HG03457 (cell line): Measurements from ENCODE around the gene ITGA1.
A peak's percentile ranks its signal among the peaks of the same experiment; 100 is the strongest.
"Not testable (repeated sequence)": the region's sequence is repeated elsewhere in the genome, so short reads cannot be mapped to it uniquely, and the experiment has no call there.

Experiments
- ATAC-seq: cut with Tn5 transposase; IDR thresholded peaks from one replicate; pipeline ENCODE4 v1.9.1; 2021; ENCODE audit warnings: moderate number of reproducible peaks; ENCODE audit not compliant: unreplicated experiment

The ITGA1 gene

DNA sequence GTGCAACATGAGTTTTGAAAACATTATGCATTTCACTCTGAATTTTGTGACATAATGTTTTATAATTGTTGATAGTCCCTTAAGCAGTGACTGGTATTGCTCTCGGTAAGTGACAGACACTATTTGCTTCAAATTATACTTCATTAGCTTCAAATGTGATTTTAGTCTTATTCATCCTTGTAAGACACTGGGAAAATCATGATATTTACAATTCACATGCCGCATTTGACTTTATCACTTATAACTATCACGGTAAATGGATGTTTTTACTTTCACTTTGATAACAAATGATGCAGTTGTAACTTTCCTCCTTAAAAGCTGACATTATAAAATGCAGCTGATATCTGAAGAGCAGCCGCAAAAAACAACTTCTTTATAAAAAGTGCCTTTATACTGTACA lies 157.3 kb downstream of the ITGA1 start:
- ATAC-seq = no peak

DNA sequence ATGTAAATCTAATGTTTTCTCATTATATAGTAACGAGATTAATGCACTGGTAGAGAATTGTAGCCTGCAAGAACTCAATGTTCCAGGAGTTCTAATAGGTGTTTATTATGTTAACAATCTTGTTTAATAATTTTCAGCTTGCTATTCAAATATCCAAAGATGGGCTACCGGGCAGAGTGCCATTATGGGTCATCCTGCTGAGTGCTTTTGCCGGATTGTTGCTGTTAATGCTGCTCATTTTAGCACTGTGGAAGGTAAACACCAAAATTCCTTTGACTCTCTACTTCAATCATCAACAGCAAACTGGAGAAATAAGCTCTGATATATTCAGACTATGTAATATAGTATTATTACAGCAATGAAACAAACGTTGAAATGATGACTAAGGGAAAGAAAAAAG lies 159.5 kb downstream of the ITGA1 start:
- ATAC-seq = no peak

- ATAC-seq = no peak
These were observed 160.1 kb downstream of the ITGA1 start for GRCh38 chr5:52947851-52948250.

DNA sequence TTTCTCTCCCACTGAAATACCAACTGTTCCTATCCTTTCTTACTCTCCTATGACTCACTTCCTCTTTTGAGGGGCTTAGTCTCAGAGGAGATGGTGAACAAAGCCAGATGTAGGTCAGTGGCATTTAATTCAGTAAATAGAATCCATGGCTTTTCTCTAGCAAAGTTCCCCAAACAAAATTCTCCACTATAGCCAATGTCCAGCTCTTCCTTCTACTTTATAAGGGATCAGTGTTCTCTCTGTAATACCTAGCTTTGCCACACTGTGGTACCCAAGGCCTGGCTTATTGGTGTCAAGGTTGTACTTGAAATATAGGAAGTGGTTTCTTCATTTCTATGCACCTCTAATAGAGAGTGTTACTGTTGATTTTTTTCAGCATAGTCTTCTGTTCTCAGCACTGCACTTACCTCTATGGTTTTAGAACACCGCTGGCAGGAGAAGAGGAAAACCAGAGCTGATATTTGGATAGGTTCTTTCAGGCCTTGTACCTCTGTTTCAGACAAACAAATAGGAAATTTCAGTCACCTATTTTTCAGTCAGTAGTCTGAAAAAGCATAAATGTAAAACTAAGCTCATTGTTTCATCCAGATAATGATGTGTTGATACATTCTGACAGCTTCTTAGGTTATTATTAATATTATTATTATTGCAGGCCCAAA lies 160.8 kb downstream of the ITGA1 start:
- ATAC-seq = peak; percentile 96

GRCh38 chr5:52950686-52951085 lies 163.0 kb downstream of the ITGA1 start:
- no peak for ATAC-seq

DNA sequence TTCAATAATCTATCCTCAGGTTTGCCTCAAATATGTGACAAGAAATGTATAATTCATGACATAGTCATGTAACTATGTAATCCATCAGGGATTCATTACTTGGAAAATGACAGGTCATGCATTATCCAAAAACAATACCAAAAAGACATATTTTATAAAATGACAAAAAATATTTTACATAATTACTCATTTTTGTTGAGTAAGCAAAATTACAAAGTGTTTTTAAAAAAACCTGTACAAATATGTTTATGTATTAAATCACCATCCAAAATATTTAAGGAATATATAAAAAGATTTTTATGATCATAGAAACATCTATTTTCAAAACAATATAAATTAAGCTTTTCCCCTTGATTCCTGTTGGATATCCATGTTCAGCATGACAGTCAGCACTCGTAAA lies 164.8 kb downstream of the ITGA1 start:
- ATAC-seq = no peak

GRCh38 chr5:52956014-52956413 lies 168.3 kb downstream of the ITGA1 start:
- no peak for ATAC-seq

DNA sequence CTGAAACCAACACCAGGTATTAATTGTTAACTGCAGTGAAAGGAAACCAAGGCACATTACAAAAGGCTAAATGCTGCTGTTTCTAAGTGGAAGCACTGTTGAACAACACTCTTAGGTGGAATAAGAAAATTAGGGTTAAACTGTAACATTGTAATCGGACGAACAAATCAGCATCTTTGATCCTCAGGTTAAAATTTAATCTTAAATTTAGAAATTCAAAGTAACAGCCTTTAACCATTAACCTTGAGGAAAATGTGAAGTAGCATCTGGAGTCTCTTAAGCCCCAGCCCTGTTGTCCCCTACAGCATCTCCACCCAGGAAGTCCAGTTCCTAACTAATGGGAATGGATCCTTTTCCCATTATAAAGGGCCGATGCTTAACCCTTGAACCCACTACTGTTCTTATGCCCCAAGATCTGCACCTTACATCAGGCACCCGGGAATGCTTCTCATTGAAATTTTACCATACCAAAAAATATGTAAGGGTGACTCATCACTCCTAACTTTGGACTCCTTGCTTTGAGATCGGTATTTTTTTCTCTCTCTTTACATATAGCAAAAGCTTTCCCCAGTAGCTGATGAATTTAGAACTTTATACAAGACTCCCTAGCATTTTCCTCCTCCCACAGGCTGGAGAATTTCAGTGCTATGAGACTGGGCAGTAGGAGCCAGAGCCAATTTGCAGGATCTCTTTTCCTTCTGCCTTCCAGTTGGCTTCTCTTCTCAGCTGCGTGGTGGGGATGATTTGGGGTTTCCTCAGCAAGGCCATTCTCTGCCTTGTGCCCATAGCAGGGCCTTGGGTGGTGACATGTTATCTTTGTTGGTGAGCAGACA lies 169.4 kb downstream of the ITGA1 start:
- peak; percentile 87 for ATAC-seq

DNA sequence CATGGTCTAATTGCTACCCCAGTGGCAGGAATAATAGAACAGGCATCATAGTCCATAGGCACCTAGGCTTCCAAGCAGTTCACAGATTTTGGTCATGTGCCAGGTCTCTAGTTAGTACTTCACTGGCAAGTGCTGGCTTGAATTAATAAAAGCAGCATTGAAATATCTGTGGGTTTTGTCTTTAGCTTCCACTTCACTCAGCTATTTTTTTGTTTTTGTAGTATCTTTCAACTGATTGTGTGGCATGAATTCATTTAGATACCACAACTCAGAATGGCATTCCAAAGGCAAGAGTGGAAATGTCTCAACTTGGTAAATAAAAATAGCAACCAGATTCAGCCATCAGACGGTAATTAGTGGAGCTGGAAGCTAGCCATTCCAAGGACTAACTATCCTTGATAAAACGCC lies 173.6 kb downstream of the ITGA1 start:
- no peak for ATAC-seq

GRCh38 chr5:52963636-52964035 lies 175.9 kb downstream of the ITGA1 start:
- no peak for ATAC-seq

DNA sequence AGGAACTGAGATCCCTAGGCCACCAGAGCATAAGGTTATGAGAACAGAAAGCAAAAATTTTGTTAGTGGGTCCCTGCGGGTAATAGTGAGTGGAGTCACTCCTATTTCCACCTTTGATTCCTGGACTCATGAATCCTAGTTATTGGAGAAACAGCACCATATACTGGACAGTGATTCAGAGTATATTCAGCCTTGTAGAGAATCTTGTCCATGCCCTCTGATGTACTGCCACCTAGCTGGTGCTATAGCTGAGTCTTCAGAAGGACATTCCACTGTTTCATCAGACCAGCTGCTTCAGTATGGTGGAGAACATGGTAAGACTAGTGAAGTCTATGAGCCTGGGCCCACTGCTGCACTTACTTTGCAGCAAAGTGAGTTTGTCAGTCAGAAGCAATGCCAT lies 176.4 kb downstream of the ITGA1 start:
- no peak for ATAC-seq

DNA sequence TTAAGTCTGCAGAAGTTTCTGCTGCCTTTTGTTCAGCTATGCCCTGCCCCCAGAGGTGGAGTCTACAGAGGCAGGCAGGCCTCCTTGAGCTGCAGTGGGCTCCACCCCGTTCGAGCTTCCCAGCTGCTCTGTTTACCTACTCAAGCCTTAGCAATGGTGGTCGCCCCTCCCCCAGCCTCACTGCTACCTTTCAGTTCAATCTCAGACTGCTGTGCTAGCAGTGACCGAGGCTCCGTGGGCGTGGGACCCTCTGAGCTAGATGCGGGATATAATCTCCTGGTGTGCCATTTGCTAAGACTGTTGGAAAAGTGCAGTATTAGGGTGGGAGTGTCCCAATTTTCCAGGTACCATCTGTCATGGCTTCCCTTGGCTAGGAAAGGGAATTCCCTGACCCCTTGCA lies 188.4 kb downstream of the ITGA1 start:
- not testable (repeated sequence) for ATAC-seq

DNA sequence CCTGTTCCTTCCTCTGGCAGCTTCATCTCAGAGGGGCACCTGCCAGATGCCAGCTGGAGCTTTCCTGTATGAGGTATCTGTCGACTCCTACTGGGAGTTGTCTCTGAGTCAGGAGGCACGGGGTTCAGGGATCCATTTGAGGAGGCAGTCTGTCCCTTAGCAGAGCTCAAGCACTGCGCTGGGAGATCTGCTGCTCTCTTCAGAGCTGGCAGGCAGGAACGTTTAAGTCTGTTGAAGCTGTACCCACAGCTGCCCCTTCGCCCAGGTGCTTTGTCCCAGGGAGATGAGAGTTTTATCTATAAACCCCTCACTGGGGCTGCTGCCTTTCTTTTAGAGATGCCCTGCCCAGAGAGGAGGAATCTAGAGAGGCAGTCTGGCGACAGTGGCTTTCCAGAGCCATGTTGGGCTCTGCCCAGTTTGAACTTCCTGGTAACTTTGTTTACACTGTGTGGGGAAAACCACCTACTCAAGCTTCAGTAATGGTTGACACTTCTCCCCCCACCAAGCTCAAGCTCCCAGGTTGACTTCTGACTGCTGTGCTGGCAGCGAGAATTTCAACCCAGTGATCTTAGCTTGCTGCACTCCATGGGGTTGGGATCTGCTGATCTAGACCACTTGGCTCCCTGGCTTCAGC lies 189.7 kb downstream of the ITGA1 start:
- ATAC-seq = no peak

GRCh38 chr5:52981507-52981906 lies 193.8 kb downstream of the ITGA1 start:
- ATAC-seq = no peak

DNA sequence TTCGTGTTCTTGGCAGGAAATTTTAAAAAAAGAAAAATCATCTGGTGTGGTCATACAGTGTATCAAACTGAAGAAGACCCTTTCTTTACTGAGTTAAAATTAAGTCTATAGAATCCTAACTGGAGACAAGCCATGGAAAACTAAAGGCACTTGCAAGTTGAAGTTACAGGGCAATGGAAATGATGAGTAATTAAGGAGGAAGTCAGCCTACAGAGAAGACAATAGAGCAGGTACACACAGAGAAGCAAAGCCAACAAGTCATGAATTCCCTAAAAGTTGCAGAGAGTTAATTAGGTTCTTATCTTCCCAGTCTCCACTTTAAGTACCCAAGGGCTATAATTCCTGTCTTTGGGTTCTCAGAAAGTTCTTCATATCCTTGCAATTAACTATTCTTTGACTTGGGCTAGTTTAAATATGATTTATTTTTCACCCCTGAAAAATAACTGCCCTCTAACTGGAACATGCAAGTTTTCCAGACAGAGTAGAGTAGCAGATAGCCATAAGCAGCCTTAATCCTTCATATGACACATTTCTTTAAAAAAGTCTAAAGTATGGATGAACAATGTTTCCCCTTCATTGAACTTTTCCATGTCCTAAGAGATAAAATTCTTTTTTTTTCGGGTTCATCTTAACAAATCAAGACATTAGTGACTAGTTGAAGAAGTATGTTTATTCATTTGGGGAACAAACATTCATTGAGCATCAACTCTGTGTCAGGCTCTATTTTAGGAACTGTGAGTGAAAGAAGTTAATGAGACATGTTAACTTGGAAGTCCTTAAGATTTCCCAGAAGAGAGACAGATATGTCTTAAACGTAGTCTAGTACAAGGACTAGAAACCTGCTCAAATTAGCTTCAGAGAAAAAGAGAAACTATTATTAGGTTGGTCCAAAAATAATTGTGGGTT lies 196.3 kb downstream of the ITGA1 start:
- ATAC-seq = no peak

- ATAC-seq = no peak
These were observed 197.6 kb downstream of the ITGA1 start for GRCh38 chr5:52985306-52985705.

- no peak for ATAC-seq
These were observed 200.1 kb downstream of the ITGA1 start for GRCh38 chr5:52987711-52988331.

- no peak for ATAC-seq
These were observed 200.8 kb downstream of the ITGA1 start for GRCh38 chr5:52988335-52989024.

DNA sequence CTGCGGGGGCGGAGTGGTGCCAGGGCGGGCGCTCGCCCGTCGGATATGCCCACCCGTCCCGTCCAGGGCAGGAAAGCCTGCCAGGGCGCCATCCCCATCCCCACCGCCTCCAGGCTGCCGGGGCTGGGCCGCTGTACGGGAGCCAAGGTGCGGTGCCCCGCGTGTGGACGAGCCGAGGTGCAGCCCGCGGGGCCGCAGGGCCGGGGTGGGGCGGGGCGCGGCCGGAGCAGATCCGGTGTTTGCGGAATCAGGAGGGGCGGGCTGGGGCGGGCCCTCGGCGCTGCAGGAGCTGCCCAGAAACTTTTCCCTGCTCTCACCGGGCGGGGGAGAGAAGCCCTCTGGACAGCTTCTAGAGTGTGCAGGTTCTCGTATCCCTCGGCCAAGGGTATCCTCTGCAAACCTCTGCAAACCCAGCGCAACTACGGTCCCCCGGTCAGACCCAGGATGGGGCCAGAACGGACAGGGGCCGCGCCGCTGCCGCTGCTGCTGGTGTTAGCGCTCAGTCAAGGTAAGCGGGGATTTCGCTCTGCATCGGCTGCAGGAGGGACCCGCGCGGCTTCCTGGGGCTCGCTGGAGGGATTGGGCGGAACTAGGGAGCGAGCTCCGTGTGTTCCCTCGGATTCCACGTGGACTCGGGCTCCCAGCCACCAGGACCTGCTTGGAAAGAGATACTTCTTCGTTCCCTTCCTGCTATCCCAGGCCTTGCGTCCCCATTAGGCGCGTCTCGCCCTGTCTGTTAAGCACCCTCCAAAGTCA lies 201.5 kb downstream of the ITGA1 start, which contains the start of gene ITGA2:
ITGA2 (plus strand) TSS at position 328 of the 756 bp plus-strand sequence; CDS start at position 445, 117 bp downstream.
- no peak for ATAC-seq
